Activated CD4-positive, alpha-beta T cell treated with anti-CD3 and anti-CD28 coated beads for 48 hours (primary cell): Measurements from ENCODE around the gene AFF3.

Experiments
- DNase-seq: peaks from one replicate; pipeline ENCODE4 v3.0.0-alpha.2; 2020

The AFF3 gene

DNA sequence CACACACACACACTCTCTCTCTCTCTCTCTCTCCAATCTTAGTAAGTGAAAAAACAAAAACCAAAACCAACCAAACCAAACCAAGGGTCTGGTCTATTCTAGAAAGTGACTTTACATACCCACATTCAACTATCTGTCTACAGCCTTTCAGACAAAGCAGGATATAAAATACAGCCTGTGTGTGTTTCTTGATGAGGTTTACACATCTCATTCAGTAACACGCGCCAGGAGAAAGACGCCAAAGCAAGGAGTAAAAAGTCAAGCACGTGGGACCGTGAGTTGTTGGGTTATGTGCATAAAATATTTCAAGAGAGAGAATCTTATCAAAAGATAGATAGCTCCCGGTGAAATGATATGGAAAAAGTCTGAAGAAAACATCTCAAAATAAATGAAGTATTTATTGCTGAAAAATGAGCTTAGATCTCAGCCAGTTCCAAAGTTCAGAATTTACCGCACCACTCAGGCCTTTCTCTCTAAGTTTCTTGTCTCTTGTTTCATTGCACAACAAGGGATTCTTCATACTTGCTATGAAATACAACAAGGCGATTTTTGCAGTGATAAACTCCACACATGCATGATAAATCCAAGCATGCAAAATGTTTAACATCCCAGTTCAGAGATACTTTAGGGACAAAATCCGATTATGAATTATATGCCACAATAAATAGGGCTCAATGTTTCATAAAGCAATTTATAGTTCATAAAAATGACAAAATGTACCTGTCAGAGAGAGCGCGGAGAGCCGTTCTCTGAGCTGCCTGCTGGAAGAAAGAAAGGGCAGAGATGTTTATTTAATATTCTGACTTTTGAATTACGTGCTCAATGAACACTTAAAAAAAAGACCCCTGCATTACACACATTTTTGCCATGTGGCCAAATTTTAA is 493.2 kb downstream of the AFF3 start:
- no peak for DNase-seq

DNA sequence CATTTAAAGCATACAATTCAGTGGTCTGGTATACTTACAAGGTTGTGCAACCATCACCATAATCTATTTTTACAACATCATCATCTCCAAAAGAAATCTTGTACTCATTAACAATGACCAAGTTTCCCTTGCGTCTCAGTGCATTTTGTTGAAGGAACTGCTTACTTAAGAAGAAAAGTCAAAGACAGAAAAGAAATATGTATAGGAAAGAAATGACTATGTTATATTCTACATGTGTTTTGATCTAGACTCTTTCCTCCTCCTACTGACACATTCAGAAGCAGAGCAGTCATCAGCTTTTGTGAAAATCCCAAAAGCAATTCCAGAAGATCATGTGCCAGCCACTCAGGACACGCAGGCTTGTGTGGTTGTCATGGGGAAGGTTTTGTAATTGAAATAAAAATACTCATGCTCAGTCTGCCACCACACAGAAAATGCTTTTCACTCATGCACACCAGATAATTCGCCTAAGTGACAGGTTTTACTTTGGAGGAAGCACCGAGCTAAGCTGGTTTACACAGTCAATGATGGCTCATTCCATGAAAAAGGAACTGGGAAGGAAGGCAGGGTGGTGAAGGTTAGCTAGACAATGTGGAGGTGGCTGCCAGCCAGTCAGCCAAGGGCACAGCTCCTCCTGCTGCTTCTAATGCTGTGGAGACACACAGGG is 494.1 kb downstream of the AFF3 start:
- DNase-seq = no peak

DNA sequence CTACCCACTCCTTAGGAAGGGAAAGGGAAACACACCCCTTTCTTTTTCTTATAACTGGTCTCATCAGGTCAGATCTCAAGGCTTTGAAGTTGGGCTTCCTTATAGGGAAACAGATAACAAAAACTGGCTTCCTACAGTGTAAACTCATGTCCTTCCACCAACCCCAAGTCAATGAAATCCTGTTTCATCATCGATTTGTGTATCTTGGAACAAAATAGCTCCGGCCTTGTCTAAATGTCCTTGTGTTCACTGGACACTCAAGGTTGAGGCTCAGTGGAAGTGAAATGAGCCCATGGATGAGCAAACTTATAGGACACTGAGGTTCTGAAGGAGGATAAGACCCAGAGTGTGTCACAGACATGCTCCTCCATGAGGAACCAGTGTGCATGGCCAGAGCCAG is 496.4 kb downstream of the AFF3 start:
- DNase-seq = no peak

DNA sequence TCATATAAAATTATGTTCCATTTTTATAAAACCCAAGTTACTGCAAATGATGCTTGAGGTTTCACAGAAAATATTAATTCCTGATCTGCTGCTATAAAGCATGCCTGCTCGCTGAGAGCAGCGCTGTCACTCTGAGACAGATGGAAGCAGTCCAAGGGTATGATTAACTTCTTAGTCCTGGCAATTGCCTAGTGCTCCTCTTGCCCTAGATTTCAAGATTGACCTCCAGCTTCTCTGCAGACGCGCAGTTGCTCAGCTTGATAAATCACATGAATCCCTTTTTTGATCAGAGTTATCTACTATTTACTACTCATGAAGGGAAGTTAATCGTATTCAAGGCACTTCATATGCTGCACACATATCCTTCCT is 498.0 kb downstream of the AFF3 start:
- DNase-seq = no peak

DNA sequence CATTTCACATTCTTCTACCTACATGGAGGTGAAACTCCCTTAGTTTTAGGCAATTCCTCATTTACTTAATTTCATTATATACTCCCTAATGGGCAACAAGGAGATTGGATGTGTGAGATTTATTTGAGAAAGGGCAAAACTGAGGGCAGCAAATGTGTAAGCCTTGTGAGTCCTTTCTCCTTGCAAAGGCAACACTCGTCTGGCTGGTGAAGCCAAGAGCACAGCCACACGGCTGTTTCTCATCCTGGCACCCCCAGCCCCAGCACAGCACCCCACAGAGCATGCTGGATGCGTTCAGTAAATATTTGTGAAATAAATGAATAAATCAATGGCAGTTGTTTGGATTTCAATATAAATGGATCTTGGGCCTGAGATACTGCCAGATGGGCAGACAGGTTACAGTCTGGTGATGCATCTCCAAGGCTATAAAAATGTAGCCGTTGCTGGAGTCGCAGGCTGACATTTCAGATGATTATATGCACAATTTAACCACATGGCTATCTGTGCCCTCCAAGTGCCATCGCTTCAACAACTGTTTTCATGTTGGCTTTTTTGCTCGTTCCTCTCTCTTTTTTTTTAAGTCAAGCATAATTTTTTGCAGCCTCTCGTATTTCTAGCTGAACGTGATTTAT is 498.5 kb downstream of the AFF3 start:
- DNase-seq = no peak

DNA sequence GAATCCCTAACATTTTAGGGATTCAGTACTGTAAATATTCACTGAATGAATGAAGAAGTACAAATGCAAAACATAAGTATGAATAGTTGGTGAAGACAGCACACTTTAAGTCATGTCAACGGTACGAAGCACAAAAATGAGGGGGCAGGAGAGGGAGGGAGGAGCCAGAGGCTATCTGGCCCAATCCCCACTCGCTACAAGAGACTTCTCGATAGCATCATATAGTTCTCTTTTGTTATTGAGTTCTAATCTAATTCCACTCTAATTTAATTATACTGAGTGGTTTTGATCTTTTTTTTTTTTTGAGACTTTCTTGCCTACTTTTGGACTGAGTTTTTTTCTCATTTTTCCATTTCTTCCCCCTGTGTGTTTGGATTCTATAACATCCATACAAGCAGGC is 500.4 kb downstream of the AFF3 start:
- DNase-seq = no peak

DNA sequence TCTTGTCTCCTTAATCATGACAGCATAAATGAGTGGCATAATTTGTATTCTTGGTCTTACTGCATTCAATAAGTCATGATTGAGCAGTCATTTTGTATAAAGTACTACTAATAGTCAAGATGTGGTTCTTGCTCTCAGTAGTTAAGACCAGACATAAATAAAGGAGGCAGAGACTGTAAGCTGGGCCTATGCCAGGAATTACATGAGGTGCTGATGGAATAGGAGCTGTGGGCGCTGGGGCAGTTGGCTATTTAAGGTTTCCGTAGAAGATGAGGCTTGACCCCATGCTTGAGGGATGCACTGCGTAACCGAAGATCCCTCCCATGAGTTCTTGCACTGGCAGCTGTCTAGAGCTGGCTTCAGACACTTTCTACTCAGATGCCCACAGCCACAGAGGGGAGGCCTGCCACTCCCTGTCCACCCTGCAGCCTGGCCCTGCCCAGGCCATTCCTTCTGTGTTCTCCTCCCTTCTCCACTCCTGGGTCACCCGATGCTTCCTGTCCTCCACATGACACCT is 501.7 kb downstream of the AFF3 start:
- no peak for DNase-seq

DNA sequence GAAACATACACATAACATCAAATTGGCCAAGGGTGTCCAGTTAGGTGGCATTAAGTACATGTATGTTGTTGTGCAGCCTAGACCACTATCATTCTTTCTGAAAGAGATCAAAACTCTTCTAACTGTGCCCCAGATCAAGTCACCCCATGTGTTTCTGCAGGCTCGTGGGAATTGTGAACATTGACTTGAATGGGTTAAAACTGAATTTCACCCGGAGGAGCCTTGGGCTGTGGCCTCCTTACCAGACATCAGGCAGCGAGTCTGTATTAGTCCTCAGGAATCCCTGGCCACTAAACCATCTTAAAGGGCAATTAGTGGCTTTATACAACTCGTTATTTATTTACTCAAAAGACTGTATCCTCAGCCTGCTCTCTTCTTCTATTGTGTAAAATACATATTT is 503.6 kb downstream of the AFF3 start:
- no peak for DNase-seq

DNA sequence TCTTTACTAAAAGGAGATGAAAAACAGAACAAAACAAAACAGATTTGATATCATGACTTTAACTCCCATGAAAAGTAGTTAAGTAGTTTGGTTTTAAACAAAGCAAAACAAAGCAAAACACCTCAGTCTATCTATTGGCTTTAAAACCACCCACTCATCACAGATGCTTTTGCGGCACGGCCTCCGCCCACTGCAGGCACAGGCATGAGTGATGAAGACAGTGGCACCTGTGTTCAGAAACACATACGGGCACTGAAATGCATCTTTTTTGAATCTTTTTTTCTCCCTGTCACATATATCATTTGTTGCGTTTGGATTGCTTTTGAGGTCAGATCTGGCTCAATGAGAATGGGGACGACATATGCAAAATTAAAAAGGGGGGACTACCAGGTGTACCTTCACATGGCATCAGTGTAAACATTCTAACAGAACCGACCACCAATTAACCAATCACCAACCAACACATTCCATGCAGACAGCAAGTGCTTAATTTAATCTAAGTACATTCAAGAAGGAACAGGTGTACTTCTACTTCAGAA is 505.2 kb downstream of the AFF3 start:
- DNase-seq = peak; percentile 6

DNA sequence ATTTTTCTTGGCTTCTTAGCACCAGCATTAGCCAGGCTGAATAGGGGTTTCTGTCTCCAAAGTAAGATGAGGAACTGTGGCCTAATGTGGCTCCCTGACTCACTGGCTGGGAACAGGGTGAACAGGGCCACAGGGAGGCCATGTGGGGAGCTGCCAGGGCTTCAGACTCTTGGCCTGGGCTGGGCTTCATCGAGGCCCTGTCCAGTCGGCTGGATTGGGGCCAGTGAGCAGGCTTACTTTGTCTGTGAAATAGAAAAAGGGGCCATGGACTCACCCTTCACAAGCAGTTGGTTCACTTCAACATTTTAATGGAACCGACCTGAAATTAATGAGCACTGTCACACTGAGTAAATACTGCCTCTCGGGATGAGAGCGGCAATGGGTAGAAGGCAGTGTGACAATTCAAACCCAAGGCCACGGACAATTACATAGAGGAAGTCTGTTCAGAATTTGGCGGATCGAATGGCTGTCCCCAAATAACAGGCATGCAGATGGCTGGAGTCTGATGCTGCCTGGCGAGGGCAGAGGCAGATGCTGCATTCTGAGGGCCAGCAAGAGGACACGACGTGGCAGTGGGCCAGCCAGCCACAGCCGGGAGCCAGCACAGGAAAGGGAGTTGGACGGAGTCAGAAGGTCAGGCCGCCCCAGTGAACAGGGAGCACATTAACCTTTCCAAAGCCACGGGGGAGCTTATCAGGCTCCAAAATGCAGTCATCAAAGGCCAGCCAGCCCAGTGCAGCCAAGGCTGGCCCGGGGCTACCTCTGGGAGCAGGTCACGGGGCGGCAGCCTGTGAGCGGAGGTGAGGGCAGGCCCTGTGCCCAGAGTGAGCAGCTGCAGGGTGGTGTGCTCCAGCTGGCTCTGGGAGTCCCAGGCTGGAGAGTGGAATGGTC is 506.0 kb downstream of the AFF3 start:
- no peak for DNase-seq

DNA sequence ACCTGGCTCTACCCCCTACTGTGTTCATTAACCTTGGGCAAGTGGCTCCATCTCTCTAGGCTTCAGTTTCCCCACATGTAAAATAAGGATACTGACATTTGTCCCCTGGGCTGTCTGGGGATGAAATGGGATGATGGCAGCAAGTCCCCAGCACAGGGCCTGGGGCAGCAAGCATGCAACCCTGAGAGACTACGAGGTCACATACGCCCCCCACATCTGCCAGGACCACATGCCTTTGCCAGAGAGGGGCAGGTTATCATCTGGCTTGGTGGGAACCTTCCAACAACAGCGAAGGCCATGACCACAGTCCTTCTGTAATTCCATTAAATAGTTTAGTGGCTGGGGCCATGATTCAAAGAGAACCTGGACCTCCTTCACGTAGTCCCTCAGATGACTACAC is 506.7 kb downstream of the AFF3 start:
- no peak for DNase-seq

DNA sequence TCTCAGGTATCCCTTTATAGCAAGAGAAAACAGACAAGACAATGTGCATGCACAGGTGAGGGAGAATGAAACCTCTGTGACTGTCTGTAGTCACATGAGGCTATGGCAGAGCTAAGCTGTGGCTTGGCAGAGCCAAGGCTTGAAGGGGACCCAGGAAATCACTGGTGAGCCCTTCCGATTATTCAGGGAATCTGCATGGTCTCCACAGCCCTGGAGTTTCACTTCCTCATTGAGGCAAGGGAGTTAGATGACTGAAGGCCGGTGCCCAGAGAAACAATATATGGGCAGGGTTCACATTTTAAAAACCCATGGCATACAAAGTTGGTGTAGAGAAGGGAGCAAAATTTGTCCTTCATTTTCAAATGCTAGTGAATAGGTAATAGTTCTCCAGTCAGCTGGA is 508.2 kb downstream of the AFF3 start:
- no peak for DNase-seq

DNA sequence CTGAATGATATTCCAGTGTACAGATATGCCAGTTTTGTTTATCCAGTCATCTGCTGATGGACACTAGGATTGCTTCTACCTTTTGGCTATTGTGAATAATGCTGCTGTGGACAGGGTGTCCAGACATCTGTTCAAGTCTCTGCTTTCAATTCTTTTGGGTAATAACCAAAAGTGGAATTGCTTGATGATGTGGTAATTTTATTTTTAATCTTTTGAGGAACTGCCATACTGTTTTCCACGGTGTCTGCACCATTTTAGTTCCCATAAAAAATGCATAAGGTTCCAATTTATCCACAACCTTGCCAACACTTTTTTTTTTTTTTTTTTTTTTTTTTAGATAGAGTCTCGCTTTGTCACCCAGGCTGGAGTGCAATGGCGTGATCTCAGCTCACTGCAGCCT is 510.7 kb downstream of the AFF3 start:
- no peak for DNase-seq

DNA sequence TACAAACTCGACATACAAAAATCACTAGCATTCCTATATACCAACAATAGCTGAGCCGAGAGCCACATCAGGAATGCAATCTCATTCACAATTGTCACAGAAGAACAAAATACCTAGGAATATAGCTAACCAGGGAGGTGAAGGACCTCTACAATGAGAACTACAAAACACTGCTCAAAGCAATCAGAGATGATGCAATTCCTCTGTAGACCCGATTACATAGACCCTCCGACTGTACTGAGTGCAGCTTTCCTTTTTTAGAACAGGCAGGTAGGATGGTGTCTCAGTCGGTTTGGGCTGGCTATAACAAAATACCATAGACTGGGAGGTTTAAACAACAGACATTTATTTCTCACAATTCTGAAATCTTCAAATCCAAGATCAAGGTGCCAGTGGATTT is 513.1 kb downstream of the AFF3 start:
- no peak for DNase-seq

DNA sequence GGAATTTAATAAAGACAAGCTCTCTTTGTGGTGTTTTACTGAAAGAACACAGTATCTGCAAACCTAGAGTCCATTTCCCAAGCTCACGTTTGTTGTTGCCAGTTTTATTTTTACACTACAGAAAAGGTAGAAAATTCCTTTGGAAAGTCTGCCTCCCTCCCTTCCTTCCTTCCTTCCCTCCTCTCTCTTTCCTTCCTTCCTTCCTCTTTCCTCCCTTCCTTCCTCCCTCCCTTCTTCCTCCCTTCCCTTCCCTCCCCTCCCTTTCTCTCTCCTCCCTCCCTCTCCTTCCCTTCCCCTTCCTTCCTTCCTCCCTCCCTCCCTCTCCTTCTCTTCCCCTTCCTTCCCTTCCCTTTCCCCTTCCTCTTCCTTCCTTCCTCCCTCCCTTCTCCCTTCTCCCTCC is 516.2 kb downstream of the AFF3 start:
- DNase-seq = no peak

DNA sequence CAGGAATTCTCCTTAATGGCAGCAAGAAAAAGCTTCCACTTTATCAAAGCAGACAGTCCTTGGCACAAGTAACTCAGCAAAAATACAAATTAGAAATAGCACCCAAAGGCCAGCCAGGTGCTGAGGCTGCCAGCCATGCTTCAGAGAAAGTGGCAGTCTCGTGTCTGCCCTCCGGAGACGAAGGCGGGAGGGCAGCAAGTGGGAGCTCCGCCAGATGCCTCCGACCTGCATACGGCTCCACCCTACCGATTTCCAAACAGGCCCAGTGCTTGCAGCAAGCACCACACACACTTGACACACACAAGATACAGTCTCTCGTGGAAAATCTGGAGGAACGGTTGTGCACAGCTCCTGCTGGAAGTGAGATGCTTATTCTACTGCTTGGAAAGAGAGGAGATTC is 517.7 kb downstream of the AFF3 start:
- no peak for DNase-seq

DNA sequence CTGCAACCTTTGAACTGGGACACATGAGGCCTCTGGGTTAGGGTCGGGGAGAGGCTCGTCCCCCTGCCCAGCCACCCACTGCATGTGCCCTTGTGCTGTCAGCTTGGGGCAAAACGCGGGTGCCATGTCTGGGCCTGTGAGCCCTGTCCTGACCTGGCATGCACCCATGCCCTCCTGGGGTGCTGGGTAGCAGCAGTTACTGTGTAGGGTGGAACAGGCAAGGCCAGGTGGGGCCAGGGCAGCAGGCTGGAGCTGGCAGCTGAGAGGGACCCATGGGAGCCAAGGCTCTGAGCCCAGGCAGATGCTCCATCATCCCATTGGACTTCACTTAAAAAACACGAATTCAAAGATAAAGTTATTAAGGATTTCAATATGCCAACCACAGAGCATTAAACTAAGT is 518.8 kb downstream of the AFF3 start:
- DNase-seq = no peak

DNA sequence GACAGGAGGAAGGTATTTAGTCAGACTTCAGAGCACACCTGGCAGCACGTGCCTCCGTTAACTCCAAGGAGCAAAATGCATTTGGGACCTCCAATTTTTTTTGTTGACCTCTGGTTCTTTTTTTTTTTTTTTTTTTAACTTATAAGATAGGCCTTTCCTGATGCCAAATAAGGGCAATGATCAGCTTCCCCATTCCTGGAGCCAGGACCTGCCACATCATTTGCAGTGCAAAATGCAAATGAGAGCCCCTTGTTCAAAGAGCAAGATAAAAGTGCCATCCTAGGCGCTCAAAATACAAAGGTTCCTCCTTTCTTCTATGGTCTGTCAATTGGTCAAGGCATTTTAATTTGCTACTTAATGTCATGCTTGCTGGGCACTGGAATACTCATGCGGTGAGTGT is 519.4 kb downstream of the AFF3 start:
- DNase-seq = no peak

DNA sequence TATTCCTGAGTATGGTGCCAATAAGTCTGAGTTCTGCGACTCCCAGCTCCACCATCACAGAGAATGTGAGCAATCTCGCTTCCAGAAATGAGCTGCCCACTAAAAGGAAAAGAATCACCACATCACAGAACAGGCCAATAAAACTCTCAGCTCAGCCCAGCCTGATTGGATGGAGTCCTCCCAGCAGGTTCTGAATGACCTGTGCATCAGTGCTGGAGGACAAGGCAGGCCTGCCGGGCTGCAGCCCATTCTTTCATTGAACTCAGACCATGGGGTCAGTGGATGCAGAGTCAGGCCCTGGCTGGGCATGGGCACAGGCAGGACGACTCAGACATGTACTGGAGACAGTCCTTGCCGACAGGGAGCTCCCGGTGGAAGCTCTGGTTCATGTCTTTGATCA is 519.9 kb downstream of the AFF3 start:
- DNase-seq = no peak

DNA sequence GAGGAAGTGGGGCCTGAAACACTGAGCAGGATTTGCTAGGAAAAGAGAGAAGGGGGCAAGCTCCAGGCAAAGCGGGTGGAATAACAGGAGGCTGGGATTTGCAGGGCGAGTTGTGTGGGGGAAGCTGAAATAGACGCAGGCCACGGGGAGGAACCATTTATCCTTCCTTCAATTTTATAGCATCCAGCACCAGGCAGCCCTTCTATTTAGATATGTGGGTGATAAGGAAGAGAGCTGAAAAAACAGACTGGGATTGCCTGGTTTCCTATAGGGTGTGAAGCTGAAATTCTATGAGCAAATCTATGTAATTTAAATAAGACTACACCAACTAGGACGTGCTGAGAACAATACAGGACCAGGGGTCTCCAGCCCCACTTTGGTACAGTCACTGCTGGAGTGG is 520.6 kb downstream of the AFF3 start:
- DNase-seq = no peak

DNA sequence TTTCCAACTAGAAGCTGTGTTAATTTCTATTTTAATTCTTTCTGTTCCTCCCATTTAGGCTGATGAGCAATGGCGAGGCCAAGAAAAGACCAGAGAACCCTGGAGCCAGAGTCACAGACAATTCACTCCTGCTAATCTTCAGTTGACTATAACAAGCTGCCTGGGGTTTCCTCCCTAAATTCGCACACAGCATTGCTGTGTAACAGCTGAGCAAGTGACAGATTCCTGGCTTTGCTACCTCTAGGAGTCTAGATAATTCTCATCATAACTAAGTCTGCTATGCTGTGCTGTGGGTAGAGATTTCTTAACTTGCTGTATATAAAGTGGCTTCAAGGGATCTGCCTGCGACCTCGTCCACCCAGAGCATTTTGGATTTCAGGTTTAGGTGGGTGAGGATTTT is 521.3 kb downstream of the AFF3 start:
- DNase-seq = no peak

DNA sequence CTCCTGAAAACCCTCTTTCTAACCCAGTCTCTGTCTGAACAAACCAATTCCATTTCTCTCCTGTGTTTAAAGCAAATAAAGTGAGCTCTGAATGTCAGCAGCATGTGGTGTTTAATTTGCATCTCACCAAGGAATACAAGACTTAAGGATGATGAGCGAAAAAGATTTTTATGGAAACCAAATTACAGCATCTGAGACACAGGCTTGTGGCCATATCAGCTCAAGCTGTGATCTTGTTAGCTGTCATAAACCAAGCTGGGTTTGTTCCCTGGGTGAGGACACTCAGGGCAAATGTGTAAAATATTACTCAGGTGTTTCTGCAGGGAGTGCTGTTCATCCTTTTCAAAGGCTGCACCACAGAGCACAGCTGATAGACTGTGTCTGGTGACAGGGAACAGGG is 523.2 kb downstream of the AFF3 start:
- DNase-seq = no peak
